ENCODE data around the gene UBASH3A. TPM values are rescaled to one million over a fixed set of nuclear protein-coding genes. Genes with fewer than 3 reads are reported as not detected.

The UBASH3A gene
- total and polyA plus RNA-seq, 2 experiments from 2014 or later: not detected

DNA sequence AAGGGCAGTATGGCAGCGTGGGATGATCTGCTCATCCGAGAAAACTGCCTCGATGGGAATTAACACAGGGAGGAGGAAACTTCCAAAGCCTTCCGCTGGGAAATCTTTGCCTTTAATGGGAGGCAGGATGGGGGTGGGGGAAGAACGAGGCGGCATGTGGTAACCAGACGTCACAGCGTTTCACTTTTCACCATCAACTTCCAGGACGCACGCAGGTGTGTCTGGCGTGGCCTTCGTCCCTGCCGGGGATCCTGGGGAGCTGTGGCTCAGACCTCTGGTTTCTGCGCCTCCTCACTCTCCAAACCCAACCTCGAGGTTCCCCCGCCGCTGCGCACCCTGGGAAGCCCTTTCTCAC, 92.0 kb downstream of the UBASH3A start:
- peak in 1 of 2 donors; percentile 30 for DNase-seq (ENCODE audit: low read depth in 1 of 2, low spot score in 1 of 2)
- Histone ChIP-seq H3K4me3 (peak overlapping the region; percentile 29), H3K27me3 (peaks cover 8% of the 10 kb centered on the region), H3K27ac (no peak overlapping the region), H3K9me3 (ENCODE audit: low read depth) (no peaks in the 10 kb centered on the region), H3K4me1 (ENCODE audit: low read depth) (peaks cover 4% of the 10 kb centered on the region), H3K36me3 (no peaks in the 10 kb centered on the region)
- no peak for TF ChIP-seq CTCF (IDR thresholded peaks at IDR 0.05; ENCODE audit: low read depth, low read length)

GRCh38 chr21:42496120-42496838, 92.6 kb downstream of the UBASH3A start, which contains the start of gene RSPH1:
Gene RSPH1 (minus strand): TSS chr21:42496224. CDS start chr21:42496186, 38 bp downstream.
- peaks cover 4% of the 10 kb centered on the region for H3K4me1 ChIP-seq (ENCODE audit: low read depth)
- H3K36me3 ChIP-seq: no peaks in the 10 kb centered on the region
- peaks cover 8% of the 10 kb centered on the region for H3K27me3 ChIP-seq
- peak; percentile 99 for DNase-seq (ENCODE audit: low read depth in 1 of 2, low spot score in 1 of 2)
- peak within 1 kb of the TSS; percentile 40 for H3K4me3 ChIP-seq
- H3K9me3 ChIP-seq (ENCODE audit: low read depth): no peaks in the 10 kb centered on the region
- peak within 1 kb of the TSS; percentile 35 for H3K27ac ChIP-seq
- no peak for TF ChIP-seq CTCF (IDR thresholded peaks at IDR 0.05; ENCODE audit: low read depth, low read length)

DNA sequence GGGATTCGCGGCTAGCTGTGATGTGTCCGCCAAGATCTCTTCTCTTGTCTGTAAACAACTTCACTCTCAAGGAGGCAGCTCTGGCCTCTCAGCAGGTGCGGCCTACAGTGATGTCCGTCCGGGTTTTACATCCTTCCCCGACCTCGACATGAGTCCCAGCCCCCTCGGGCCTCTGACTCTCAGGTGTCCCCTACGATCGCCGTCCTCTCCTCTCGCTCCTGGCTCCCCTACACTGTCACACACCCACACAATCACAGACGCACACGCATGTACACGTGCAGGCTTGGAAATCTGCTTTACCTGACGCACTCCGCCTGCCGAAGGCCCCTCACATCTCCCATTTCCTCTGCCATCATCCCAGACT, 93.1 kb downstream of the UBASH3A start:
- H3K27ac ChIP-seq: peak overlapping the region; percentile 35
- peak; percentile 12 to 37 for DNase-seq (ENCODE audit: low read depth in 1 of 2, low spot score in 1 of 2)
- no peaks in the 10 kb centered on the region for H3K36me3 ChIP-seq
- no peak for TF ChIP-seq CTCF (IDR thresholded peaks at IDR 0.05; ENCODE audit: low read depth, low read length)
- H3K27me3 ChIP-seq: peaks cover 8% of the 10 kb centered on the region
- H3K4me3 ChIP-seq: peak overlapping the region; percentile 40
- peaks cover 4% of the 10 kb centered on the region for H3K4me1 ChIP-seq (ENCODE audit: low read depth)
- no peaks in the 10 kb centered on the region for H3K9me3 ChIP-seq (ENCODE audit: low read depth)

Other genes with a start within 250 kb of the UBASH3A start
- 4.9 and 5.4 TPM in 2 replicates for gene ABCG1, start 184.8 kb upstream of the UBASH3A start, total RNA-seq
- gene ABCG1, start 184.8 kb upstream of the UBASH3A start, polyA plus RNA-seq: 2.6 and 4.0 TPM in 2 replicates
- not detected in 2 replicates for gene TFF3, start 88.5 kb upstream of the UBASH3A start, total RNA-seq
- 0.38 TPM in 1 of 2 replicates, not detected in the other for gene TFF3, start 88.5 kb upstream of the UBASH3A start, polyA plus RNA-seq
- not detected in 2 replicates for gene TFF2, start 52.9 kb upstream of the UBASH3A start, total RNA-seq
- gene TFF2, start 52.9 kb upstream of the UBASH3A start, polyA plus RNA-seq: not detected in 2 replicates
- gene TFF1, start 37.4 kb upstream of the UBASH3A start, total RNA-seq: not detected in 2 replicates
- gene TFF1, start 37.4 kb upstream of the UBASH3A start, polyA plus RNA-seq: not detected in 2 replicates
- 0.25 TPM in 1 of 2 replicates, not detected in the other for gene TMPRSS3, start 7.8 kb upstream of the UBASH3A start, total RNA-seq
- not detected in 2 replicates for gene TMPRSS3, start 7.8 kb upstream of the UBASH3A start, polyA plus RNA-seq
- gene RSPH1, start 92.3 kb downstream of the UBASH3A start, total RNA-seq: 0.06 TPM in 1 of 2 replicates, not detected in the other
- gene RSPH1, start 92.3 kb downstream of the UBASH3A start, polyA plus RNA-seq: 0.43 and 1.6 TPM in 2 replicates
- 5.3 and 8.4 TPM in 2 replicates for gene SLC37A1, start 110.0 kb downstream of the UBASH3A start, total RNA-seq
- 3.5 and 6.0 TPM in 2 replicates for gene SLC37A1, start 110.0 kb downstream of the UBASH3A start, polyA plus RNA-seq
- 9.3 and 14.2 TPM in 2 replicates for gene PDE9A, start 249.7 kb downstream of the UBASH3A start, total RNA-seq
- 6.8 and 12.5 TPM in 2 replicates for gene PDE9A, start 249.7 kb downstream of the UBASH3A start, polyA plus RNA-seq

All from cardiac muscle cell (in vitro differentiated cells and primary cell).